SK-N-MC (cell line): Measurements from ENCODE around the gene CNPY1.

ENCODE experiments used
- EZH2 ChIP-seq: fragments of 200-600 bp; sonication (generic); IDR thresholded peaks from one replicate; pipeline ENCODE4 v1.6.1; 2017; ENCODE audit warnings: antibody characterized with exemption
- POLR2AphosphoS5 ChIP-seq: IDR thresholded peaks from 2 replicates; pipeline ENCODE4 v1.6.1; 2012; ENCODE audit warnings: mild to moderate bottlenecking, low read depth, low read length, borderline replicate concordance

DNA sequence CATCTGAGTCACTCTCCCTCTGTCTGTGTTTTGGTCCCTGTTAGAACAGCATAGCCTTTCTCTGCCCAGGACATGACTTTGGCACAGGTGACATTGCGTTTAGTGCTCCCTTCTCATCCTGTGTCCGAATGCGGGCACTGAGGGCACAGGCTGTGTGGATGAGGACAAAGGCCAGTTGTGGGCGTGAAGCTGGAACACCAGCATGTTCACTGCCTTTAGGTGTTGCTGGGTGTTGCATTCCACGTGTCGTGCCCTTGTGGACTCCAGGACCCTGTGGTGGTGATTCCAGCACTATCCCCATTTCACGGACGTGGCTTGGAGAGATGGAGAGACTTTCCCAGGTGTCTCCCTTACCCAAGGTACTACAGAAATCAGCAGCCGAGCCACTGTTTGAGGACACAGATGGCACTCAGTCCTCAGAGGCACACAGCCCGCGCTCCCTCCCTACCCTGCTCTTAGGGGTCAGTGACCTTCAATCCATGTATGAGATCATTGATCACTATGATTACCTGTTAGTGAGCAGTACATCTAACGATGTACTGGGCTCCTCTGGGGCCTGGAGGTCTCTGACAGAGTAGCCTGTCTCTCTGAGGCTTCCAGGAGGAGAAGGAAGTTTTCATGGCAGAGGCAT is 917 bp upstream of the CNPY1 start:
- TF ChIP-seq POLR2AphosphoS5 (no peak), EZH2 (no peak)
